Astrocyte of the spinal cord (primary cell): Measurements from ENCODE around the gene NMNAT3.

Experiments used
- DNase-seq: peaks from one replicate; pipeline ENCODE4 v3.0.0; 2011; ENCODE audit warnings: low read depth, low spot score
- H3K4me3 ChIP-seq: 2 replicates; pipeline ENCODE4 v1.5.1; 2011; ENCODE audit warnings: low read depth, mild to moderate bottlenecking, low read length, moderate library complexity
- in situ Hi-C: cut with HindIII; loops from 2 replicates; pipeline ENCODE4 v1.10.0; 2017; ENCODE audit warnings: low sequenced_read_pairs
- TF ChIP-seq, protein P1 (sequence below): IDR thresholded peaks from 2 replicates; pipeline ENCODE4 v1.5.1; 2012; ENCODE audit warnings: low read depth, mild to moderate bottlenecking, low read length, inconsistent platforms

The NMNAT3 gene

DNA sequence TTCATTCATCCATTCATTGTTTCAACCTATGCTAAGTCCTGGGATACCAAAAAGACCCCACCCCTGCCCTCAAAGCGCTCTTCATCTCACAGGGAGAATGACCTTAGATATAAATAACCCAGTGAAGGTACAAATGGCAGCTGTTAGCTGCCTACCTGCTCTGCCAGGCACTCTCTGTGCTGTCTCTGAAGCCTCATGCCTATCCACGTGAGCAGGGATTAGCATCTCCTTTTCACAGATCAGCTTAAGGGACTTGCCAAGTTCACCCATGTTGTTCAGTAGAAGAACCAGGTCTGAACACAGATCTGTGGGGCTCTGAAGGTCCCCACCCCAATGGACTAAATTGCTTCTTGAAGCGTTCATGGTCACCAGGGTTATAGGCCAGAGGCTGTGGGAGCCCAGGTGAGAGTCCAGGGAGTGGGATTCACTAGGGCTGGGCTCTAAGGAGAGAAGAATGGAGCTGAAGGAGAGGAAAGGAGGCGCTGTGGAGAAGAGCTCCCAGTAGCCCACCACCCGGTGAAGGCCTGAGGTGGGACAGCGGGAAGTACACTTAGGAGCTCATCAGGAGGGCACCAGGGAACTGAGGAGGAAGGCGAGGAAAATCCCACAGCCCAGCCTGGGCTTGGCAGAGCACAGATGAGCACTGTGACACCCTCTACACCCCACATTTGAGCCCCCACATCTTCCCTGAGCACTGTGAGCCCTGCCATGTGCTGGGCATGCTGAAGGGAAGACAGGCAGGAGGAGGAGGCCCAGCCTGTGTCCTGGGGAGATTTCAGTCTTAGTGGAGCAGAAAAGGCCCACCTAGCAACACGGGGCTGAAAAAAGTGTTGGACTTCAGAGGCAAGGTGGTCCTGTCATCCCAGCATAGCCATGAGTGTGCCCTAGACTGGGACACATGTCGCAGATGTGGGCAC lies 158.6 kb downstream of the NMNAT3 start:
- in situ Hi-C loops: no loop called here

DNA sequence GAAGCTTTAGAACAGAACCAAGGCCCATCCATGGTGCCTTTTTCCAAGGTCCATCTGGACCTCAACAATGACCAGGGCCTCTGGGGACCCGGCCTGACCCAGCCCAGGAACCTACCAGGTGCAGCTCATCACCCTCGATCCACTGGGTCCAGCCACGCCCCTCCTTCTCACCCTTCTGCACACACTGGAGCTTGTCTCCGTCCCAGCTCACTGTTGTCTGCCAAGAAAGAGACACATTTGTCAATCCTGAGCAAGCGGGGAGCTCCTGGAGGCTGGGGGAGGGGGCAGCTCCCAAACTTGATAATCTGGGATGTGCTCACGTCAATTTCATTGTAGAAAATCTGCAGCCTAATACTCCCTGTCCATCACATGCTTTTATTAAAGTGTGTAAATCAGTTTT lies 159.5 kb downstream of the NMNAT3 start:
- no peak overlapping the region for H3K4me3 ChIP-seq
- DNase-seq: no peak
- TF ChIP-seq, protein P1, sequence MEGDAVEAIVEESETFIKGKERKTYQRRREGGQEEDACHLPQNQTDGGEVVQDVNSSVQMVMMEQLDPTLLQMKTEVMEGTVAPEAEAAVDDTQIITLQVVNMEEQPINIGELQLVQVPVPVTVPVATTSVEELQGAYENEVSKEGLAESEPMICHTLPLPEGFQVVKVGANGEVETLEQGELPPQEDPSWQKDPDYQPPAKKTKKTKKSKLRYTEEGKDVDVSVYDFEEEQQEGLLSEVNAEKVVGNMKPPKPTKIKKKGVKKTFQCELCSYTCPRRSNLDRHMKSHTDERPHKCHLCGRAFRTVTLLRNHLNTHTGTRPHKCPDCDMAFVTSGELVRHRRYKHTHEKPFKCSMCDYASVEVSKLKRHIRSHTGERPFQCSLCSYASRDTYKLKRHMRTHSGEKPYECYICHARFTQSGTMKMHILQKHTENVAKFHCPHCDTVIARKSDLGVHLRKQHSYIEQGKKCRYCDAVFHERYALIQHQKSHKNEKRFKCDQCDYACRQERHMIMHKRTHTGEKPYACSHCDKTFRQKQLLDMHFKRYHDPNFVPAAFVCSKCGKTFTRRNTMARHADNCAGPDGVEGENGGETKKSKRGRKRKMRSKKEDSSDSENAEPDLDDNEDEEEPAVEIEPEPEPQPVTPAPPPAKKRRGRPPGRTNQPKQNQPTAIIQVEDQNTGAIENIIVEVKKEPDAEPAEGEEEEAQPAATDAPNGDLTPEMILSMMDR: no peak
- in situ Hi-C loops: no loop called here

More for the DNA sequence above, 158.6 kb downstream of the NMNAT3 start:
- TF ChIP-seq, protein P1: no peak
- DNase-seq: no peak
- no peak overlapping the region for H3K4me3 ChIP-seq

DNA sequence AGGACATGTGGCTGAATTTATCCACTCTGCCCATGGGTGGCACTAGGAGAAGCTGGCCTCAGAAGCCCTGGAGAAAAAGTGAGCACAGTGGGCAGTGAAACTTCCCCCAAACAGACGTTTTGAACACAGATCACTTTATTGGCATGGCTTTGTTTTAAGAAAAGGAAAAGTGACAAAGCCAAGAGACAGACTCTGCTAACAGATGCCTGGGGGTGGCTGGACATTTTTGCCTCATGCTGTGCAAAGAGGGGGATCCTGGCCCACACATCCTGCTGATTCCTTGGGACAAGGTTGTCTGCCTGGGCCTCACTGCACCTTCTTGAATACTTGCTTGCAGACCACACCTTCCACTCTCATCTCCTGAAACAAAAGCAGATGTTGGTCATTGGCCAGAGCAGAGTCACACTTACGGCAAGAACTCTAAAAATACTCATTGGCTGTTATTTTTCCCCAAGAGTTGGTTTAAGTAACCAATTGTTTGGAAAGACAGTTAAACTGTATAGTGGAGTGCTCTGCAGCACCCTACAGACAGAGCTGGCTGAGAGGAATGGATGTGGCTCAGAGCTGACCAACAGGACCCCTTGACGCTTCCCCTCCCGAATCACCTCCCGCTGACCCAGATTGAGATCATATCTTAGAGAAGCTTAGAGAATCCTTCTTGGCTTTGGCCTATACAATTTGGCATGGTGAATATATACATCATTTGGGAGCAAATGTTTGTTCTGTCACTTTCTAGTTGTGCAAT lies 160.3 kb downstream of the NMNAT3 start:
- DNase-seq: no peak
- no peak overlapping the region for H3K4me3 ChIP-seq
- in situ Hi-C loops: no loop called here
- TF ChIP-seq, protein P1: no peak

DNA sequence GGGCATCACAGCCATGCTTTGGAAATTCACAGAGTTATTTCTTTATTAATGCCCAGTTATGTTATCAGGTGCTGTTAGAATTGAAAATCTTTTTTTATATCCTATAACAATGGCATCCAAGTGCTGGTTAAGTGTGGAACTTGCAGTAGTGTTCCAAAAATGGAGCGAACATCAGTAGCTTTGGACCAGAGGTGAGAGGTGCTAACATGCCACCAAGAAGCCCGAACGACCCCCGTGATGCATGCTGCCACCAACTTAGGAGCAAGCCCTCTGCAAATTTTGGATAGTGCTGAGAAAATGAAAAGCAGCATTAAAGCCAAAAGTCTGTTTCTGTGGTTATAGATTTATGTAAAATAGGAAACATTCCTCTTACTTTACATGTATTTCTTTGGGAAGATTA lies 163.0 kb downstream of the NMNAT3 start:
- no peak for DNase-seq
- no peak overlapping the region for H3K4me3 ChIP-seq
- TF ChIP-seq, protein P1: no peak
- in situ Hi-C loops: no loop called here
